Left lung (tissue), 10 donors: Measurements from ENCODE around the gene EFNB1. TPM values are rescaled to one million over a fixed set of nuclear protein-coding genes. Genes with fewer than 3 reads are reported as not detected.

Source experiments
- ATAC-seq: fragments of 200-7000 bp; cut with Tn5 transposase; one replicate; pipeline ENCODE4 v1.9.1; 2020; ENCODE audit warnings: moderate library complexity
- DNase-seq, 4 donors: peaks; one replicate each; pipeline ENCODE4 v3.0.0-alpha.2; 2013 to 2020
- H3K27ac ChIP-seq, 2 donors: fragments of 200-600 bp; sonication (generic) in 1 of 2; one replicate each; pipeline versions ENCODE4 v1.5.0 to v1.8.0; 2020 to 2021
- H3K27me3 ChIP-seq, 2 donors: fragments of 200-600 bp; sonication (generic) in 1 of 2; one replicate each; pipeline versions ENCODE4 v1.5.0 to v1.8.0; 2020 to 2021
- H3K36me3 ChIP-seq, 2 donors: fragments of 200-600 bp; sonication (generic) in 1 of 2; one replicate each; pipeline versions ENCODE4 v1.5.0 to v1.8.0; 2020 to 2021
- H3K4me1 ChIP-seq, 2 donors: fragments of 200-600 bp; one replicate each; pipeline ENCODE4 v1.8.0; 2021
- H3K4me3 ChIP-seq, 2 donors: fragments of 200-600 bp; sonication (generic) in 1 of 2; one replicate each; pipeline versions ENCODE4 v1.5.0 to v1.8.0; 2020 to 2021; ENCODE audit warnings: mild to moderate bottlenecking in 1 of 2
- H3K9me3 ChIP-seq, 2 donors: fragments of 200-600 bp; sonication (generic) in 1 of 2; one replicate each; pipeline versions ENCODE4 v1.5.0 to v1.8.0; 2020 to 2021
- CTCF ChIP-seq, 2 donors: fragments of 200-600 bp; sonication (generic) in 1 of 2; IDR thresholded peaks; one replicate each; pipeline versions ENCODE4 v1.5.0 to v1.8.0; 2021; ENCODE audit warnings: antibody characterized with exemption in 2 of 2
- intact Hi-C, 2 donors: fragments of 100-400 bp; cut with DNase I; formaldehyde crosslinking; loops; one replicate each; pipeline versions ENCODE4 v1.11.2 to v1.14.2; 2022
- polyA plus RNA-seq, 6 donors: library from polyadenylated mRNA; unstranded; fragments of 120-200 nt; gene quantifications; one replicate each; pipeline ENCODE4 v1.2.1, GENCODE V29; 2013; ENCODE audit not compliant: insufficient read length in 6 of 6
- total RNA-seq, 2 donors: library from RNA; stranded (reverse); fragmentation: NEBNext Ultra II Directional; extraction: Animal tissue kit (Norgen Biotek cat#: 25700); gene quantifications; one replicate each; pipeline ENCODE4 v1.2.1, GENCODE V29; 2021
- donor health status: DM: no; HTN: yes; CAD: no.
- donor health status: DM: no; HTN: no; CAD: no.

The EFNB1 gene
- total and polyA plus RNA-seq, 8 donors = 34.8 to 69.9 (median 54.7) TPM

- DNase-seq = no peak
- H3K27ac ChIP-seq = no peak overlapping the region
- no peak for TF ChIP-seq CTCF (IDR thresholded peaks at IDR 0.05)
- H3K27me3 ChIP-seq = no peaks in the 10 kb centered on the region
- intact Hi-C loops = no loop called here
- no peak overlapping the region for H3K4me3 ChIP-seq
- H3K36me3 ChIP-seq = peaks cover 0 to 15% of the 10 kb centered on the region in 2 donors
- peaks cover 0 to 12% of the 10 kb centered on the region in 2 donors for H3K4me1 ChIP-seq
- no peaks in the 10 kb centered on the region for H3K9me3 ChIP-seq
- no peak for ATAC-seq
Measured at GRCh38 chrX:68839771-68840170, 10.9 kb downstream of the EFNB1 start.

- no peaks in the 10 kb centered on the region for H3K9me3 ChIP-seq
- intact Hi-C loops = no loop called here
- TF ChIP-seq CTCF (IDR thresholded peaks at IDR 0.05) = no peak
- DNase-seq (no peak), ATAC-seq (no peak)
- no peak overlapping the region for H3K27ac ChIP-seq
- H3K4me1 ChIP-seq = peaks cover 0 to 12% of the 10 kb centered on the region in 2 donors
- peaks cover 0 to 15% of the 10 kb centered on the region in 2 donors for H3K36me3 ChIP-seq
- H3K27me3 ChIP-seq = no peaks in the 10 kb centered on the region
- no peak overlapping the region for H3K4me3 ChIP-seq
Measured at GRCh38 chrX:68840256-68840655, 11.4 kb downstream of the EFNB1 start.

GRCh38 chrX:68841251-68842049, 12.6 kb downstream of the EFNB1 start:
- intact Hi-C loops = no loop called here
- ATAC-seq (peak; percentile 39), DNase-seq (peak in 1 of 4 donors; percentile 80)
- no peak for TF ChIP-seq CTCF (IDR thresholded peaks at IDR 0.05)
- Histone ChIP-seq H3K4me1 (peaks cover 0 to 12% of the 10 kb centered on the region in 2 donors), H3K9me3 (no peaks in the 10 kb centered on the region), H3K4me3 (no peak overlapping the region), H3K36me3 (peaks cover 0 to 15% of the 10 kb centered on the region in 2 donors), H3K27ac (no peak overlapping the region), H3K27me3 (no peaks in the 10 kb centered on the region)

GRCh38 chrX:68842351-68842750, 13.5 kb downstream of the EFNB1 start:
- Histone ChIP-seq H3K4me1 (peaks cover 0 to 12% of the 10 kb centered on the region in 2 donors), H3K36me3 (peaks cover 0 to 15% of the 10 kb centered on the region in 2 donors), H3K27ac (peak overlapping the region in 1 of 2 donors; percentile 37), H3K27me3 (no peaks in the 10 kb centered on the region), H3K4me3 (no peak overlapping the region), H3K9me3 (no peaks in the 10 kb centered on the region)
- no peak for TF ChIP-seq CTCF (IDR thresholded peaks at IDR 0.05)
- intact Hi-C loops = no loop called here
- ATAC-seq = no peak
- no peak for DNase-seq

GRCh38 chrX:68842781-68843581, 14.2 kb downstream of the EFNB1 start:
- H3K4me3 ChIP-seq = no peak overlapping the region
- intact Hi-C loops = no loop called here
- H3K27me3 ChIP-seq = no peaks in the 10 kb centered on the region
- TF ChIP-seq CTCF (IDR thresholded peaks at IDR 0.05) = no peak
- peaks cover 0 to 12% of the 10 kb centered on the region in 2 donors for H3K4me1 ChIP-seq
- ATAC-seq (peak; percentile 59), DNase-seq (no peak)
- H3K27ac ChIP-seq = peak overlapping the region in 1 of 2 donors; percentile 37
- H3K36me3 ChIP-seq = peaks cover 0 to 15% of the 10 kb centered on the region in 2 donors
- H3K9me3 ChIP-seq = no peaks in the 10 kb centered on the region
